ENCODE data around the gene IDH3A.
A peak's percentile ranks its signal among the peaks of the same experiment; 100 is the strongest.

Gene IDH3A

DNA sequence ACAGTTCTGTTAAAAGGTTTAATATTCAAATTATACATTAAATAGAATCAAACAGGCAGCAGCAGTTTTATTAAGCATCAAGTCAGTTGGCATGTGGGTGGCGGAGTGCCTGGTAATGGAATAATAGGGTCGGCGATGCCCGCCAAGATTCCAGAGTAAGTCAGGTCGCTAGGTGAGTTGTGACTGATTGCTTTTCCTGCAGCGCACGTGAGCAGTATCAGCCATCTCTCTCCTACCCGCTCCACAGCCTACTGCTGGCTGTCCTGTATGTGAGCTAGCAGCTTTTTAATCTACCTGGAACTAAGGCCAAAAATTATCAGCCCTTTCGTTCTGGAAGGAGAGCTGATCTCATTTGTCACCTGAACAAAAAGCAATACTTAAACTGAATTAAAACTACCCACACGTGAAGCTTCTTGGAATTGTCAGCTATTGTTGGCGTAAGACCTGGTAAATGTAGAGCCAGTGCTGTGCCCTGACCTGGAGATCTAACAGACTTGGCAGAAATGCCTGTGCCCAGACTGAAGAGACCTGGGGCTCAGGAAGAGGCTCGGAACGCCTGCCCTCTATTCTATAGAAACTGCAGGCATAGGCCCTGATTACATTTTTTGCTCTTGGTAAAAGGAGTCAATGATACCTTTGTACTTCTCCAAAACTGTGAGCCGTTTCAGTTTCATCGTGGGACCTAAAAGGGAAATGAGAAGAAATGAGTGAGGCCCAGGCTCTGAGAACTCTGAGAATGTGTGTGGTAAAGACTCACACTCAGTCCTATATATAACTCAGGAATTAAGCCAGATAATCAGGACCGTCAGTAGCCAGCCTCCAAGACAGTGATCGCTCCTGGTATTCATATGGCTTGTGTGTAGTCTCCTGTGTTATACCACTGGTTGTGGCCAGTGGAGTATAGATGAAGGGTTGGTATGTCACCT, 21.9 kb downstream of the IDH3A start:
- DNase-seq, result no peak

DNA sequence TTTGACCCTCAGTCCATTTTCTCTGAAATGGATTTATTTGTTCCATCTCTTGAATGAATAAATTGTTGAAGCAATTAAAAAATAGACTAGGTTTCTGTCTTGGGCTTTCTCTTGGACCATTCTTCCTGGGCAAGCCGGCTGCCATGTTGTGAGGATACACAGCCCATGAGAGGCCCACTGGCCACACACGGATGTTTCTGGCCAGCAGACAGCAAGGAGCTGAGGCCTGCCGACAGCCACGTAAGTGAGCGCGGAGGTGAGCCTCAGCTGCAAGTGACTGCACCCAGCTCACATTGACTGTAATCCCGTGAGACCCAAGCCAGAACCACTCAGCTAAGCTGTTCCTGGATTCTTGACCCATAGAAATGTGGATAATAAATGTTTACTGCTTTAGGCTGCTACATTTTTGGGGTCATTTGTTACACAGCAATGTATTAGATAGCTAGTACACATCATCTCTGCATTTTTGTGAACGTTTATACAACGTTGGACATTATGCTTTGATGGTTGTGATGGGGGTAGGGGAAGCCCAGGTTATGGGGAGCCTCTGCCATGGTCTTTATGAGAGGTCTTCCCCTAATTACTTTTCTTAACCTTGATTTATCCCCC, 22.8 kb downstream of the IDH3A start:
- no peak for DNase-seq

DNA sequence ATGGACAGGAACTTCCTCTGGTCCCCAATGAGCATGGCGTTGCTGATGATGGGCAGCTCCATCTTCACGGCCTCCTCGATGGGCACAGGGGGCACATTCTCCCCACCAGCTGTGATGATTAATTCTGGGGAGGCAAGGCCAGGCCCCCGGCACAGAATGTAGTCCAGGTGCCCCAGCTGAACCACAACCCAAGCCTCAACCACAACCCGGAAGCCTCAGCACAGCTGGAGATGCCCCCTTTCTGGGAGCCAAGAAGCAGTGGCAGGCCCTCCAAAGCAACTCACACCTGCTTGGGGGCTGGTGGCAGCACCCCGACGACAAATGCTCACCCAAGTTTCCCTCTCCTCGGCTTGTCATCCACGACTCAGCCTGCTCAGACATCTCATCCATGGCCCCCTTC, 25.2 kb downstream of the IDH3A start:
- no peak for DNase-seq

DNA sequence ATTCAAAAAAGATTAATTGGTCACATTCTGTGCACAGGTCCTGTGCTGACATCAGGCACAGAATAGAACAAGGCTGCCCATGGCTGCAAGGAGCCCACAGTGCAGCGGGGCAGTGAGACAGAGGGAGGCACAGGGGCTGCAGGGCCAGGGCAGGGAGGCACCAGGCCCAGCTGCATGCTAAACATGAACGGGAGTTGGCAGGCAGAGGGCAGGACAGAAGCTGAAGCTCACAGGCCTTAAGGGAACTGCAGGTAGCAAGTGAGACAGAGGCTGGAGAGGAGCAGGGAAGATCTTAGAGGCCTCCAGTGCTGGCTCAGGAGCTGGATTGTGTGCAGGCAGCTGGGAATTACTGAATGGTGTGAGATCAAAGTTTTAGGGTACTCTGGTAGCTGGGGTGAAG, 26.2 kb downstream of the IDH3A start:
- no peak for DNase-seq

DNA sequence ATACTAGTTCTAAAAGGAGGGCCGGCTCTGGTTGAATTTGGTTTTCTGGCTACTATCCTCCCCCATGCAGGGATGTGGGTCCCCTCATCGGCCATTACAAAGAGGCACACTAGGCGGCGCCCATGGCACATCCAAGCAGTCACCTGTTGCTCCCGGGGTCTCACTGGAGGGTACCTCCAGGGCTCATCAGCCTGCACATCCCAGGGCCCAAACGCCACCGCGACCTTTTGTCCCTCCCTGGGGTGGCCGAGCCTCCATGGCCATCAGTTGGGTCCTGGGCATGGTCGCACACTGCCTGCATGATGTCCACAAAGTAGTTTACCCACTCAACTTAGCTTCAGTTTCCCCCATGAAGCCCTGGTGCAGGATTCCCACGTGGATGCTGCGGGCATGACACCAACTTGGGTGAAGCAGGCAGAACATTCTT, 28.3 kb downstream of the IDH3A start:
- no peak for DNase-seq

DNA sequence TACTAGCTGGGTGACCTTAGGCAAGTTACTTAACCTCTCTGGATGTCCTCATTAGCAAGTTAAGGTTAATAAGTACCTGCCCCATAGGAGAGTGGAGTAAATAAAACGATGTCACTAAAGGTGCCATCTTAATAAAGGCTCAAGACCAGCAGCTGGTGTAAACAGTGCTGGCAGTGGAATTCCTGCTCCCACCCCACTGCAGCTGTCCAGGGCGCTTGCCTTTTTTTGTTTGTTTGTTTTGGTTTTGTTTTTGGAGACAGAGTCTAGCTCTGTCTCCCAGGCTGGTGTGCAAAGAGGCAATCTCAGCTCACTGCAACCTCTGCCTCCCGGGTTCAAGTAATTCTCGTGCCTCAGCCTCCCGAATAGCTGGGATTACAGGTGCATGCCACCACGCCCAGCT, 28.9 kb downstream of the IDH3A start:
- DNase-seq, result no peak

DNA sequence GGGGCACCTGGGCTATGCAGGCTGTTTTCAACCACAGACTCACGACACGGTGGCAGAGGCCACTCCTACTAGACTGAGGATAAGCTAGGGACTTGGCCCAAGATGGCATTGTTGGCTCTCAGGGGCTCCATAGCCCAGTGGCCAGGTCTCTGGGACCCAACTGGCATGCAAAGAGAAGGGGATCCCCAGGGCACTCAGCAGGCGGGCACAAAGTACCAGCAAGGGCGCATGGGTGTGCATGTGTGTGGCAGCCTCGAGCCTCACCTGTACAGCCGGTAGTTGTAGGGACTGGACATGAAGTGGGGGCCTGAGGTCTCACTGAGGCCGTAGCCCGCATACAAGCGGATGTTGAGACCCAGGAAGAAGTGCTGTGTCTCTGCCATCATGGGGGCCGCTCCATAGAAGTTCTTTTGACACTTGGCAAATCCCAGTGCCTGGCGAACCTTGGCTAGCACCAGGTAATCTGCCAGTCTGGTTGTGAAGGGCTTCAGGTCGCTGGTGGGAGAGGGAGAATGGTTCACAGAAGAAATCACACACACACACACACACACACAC, 30.2 kb downstream of the IDH3A start:
- no peak for DNase-seq

DNA sequence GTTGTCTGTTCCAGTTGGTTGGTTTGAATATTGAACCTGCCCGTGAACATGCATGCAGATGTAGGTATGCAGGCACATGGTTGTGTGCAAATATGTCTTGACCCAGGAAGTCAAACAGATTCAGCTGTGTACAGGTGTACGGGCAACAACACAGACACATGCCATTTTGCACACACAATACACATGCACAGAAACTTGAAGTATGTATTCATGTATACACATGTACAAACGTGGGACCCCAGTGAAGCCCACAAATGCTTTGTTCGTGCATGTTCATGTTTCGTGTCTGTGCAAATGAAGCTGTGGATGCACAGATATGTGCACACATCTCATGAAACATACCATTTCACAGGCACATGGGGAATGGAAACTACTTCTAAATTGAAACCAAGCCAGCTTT, 30.7 kb downstream of the IDH3A start:
- DNase-seq, result no peak

DNA sequence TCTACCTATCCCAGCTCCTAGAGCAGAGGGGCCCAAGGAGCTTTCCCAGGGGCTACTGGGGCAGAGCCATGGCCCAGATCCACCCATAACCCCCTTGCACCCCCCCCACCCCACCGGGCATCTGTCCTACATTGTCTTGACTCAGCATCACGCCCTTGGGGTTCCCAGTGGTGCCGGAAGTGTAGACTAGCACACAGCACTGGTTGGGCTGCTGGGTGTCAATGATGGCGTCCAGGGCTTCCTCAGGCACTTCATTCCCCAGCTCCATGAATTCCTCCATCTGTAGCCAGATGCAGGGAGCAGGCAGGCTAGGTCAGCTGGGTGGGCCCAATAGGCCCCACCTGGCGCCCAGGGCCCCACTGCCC, 33.2 kb downstream of the IDH3A start:
- DNase-seq, result no peak

DNA sequence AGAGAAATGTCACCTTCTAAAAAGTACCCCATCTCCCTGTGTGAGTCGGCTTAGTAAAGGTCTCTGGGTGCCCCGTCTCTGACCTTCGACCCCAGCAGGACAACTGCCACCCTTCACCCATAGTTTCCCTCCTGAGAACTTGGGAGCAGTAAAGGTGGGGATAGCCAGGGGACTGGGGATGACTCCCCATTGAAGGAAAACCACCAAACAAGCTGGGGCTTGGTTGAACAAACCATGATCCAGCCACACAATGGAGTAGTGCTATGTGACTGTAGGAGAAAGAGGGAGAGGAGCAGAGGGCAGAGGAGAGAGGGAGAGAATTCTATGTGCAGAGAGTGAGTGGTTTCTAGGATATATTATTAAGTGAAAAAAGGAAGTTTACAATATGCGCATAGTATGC, 33.7 kb downstream of the IDH3A start:
- DNase-seq, result no peak

DNA sequence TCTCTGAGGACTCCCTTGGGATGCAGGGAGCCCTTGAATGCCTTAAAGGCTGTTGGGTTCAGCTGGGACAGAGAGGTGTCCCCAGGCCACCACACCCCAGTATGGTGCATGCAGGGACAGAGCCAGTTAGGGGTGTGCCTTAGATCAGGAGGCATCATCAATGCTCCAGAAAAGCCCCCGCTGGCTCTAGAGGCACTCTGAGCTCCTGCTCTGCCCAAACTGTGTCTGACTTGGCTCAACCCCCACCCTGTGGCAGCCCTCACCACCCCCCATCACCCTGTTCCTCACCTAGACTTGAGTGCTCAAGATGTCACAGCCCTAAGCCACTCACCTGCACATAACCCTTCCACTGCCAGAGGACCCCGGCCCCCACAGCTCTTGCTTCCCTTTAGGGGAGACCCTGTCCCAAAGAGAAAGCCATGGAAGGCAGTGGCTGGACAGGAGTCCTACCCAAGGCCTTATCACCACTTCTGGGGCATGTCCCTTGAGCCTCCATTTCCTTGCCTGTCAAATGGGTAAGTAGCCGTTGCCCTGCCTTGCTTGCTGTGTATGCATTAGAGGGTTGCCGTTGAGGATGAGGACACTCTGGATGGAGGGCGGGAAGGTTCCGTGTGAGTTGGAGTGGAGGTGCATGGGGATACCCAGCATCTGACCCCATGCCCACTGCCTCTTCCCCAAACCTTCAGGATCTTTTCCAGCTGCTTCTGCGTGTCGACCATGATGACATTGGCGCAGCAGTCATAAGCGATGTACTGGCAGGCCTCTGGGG, 43.8 kb downstream of the IDH3A start:
- DNase-seq, result no peak

DNA sequence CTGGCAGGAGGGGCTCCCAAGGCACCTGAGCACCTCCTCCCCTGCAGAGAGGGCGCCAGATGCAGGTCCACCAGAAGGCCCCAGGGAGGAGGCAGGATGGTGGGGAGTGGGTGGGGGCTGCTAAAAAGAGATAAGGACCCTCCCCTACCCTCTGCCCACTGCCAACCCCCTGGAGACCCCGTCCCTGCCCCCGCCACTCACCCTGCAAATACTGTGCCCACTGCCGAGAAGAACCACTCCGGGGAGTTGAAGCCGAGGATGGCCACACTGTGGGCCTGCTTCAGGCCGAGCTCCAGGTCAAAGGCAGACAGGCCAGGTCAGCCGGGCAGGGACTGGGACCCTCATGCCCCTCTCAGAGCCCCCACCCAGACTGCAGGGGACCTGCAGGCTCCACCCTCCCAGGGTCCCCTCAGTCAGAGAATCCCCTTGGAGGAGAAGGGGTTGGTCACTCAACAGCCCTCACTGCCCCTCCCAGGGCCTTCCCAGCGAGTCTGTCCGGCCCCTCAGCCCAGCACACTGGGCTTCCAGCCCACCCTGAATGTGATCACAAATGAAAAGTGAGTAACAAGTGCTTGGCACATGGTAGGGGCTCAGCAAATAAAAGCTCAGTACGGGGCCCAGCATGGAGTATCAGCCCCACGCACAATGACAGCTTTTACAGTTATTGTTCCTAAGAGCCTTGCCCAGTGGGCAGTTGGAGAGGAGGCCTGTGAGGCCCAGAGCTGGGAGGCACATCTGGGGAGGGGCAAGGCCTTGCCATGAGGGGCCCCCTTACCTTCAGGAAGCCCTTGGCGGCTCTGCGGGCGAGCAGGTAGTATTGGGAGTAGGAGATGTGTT, 44.8 kb downstream of the IDH3A start:
- DNase-seq, result no peak

DNA sequence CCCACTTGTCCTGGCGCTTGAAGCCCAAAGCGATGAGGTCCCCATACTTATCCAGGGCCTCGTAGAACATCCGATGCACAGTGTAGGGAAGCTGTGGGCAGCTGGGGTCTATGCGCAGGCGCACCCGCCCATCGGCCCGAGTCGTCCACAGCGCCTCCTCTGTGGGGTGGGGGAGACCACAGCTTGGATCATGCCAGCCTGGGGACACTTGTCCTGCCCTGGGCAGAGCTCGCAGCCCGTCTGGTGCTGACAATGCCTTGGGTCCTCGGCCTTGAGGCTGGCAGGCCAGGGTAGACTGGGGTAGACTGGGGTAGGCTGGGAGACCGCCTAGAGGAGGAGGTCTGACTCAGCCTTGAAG, 45.4 kb downstream of the IDH3A start:
- DNase-seq, result no peak

DNA sequence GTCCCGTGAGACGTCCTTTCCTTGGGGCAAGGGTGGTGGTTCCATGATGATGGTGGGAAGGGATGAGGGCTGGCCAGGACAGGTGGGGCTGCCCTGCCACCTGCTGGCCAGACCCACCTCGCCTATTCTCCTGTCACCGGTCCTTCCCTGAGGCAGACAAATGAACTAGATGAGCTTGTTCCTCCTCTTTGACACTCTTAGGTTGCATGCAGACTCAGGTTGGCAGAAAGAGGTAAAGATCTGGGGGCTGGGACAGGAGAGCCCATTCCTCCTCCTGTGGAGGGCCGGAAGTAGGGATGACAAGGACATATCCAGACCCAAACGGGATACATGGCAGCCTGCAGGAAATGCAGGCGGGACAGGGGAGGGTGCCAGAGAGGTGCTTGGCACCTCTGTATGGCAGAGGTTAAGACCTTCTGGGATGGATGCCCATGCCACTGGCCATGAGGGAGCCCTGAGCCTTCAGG, 46.6 kb downstream of the IDH3A start:
- DNase-seq, result peak; percentile 40

DNA sequence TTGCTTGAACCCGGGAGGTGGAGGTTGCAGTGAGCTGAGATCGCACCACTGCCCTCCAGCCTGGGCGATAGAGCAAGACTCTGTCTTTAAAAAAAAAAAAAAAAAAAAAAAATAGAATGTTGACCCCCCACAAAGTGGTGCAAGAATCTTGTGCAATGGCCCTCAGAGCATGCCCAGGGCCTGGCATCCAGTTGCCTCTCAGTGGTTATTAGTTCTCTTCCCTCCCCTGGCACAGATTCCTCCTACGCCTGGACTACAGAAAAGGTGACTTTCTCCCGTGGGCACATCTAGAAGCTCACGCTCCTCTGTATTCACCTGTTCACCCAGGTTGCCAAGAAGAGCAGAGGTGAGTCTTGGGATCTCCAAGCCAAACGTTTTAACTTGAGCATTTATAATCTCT, 48.5 kb downstream of the IDH3A start:
- no peak for DNase-seq

DNA sequence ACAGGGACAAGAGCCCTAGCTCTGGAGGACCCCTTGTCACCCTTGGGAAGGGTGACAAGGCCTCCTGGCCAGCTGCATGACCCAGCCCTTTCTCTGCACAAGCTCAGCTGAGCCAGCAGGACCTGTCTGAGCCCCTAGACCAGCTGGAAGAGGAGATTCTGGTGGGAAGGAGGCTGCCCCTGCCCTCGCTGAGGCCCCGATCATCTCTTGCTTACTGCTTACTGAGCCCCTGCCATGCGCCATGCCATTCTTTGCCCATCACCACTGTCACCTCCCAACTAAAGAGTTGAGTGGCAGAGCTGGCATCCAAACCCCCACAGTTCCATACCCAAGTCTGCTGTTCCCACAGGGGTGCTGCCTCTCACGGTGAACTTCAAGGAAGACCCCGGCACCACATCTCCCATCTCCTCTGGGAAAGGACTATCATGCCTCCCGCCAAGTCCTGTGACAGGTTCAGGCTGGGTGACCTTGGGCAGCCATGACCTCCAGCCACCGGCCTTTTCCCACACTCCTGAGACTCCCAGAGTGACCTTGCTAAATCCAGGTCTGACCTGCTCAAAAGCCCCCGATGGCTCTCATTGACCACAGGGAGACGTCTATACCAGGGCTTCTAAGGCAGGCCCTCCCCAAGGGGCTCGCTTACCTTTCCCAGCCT, 51.2 kb downstream of the IDH3A start:
- no peak for DNase-seq

DNA sequence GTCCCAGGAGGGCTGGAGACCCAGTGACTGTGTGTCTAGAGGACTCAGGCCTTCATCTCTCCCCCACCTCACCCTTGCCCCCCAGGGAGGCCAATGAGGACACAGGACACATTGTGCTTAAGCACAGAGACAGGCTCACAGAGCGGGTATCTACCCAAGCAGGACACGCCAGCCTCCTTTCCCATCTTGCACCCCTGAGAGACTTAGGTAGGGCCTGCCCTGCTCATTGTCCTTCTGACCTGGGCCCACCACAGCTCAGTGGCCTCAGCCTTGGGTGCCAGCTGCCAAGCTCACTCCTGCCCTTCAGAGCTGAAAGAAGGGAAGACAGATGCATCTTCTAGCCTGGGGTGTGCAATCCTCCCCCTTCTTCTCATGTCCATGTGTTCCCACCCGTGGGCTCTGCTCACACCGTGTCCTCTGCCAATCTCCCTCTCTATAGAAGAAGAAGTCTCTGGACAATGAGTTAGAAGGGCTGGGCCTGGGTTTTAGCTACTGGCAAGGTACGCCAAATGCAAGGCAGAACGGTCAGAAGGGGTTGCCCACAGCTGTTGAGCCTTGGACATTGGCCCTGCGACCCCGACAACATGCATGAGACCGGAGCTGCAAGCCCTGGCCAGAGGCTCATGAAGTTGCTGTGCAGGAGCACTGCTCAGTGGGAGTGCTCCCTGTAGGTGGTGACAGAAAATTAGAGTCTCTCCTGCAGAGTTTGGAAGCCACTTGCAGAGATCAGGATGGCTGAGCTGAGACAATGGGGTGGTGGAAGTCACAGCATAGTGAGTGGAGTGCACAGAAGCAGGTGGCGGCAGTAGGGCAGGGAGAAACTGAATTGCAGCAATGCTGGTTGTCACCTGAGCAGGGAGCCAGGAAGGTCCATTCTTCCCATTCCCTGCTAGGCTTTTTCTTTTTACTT, 52.4 kb downstream of the IDH3A start:
- no peak for DNase-seq

DNA sequence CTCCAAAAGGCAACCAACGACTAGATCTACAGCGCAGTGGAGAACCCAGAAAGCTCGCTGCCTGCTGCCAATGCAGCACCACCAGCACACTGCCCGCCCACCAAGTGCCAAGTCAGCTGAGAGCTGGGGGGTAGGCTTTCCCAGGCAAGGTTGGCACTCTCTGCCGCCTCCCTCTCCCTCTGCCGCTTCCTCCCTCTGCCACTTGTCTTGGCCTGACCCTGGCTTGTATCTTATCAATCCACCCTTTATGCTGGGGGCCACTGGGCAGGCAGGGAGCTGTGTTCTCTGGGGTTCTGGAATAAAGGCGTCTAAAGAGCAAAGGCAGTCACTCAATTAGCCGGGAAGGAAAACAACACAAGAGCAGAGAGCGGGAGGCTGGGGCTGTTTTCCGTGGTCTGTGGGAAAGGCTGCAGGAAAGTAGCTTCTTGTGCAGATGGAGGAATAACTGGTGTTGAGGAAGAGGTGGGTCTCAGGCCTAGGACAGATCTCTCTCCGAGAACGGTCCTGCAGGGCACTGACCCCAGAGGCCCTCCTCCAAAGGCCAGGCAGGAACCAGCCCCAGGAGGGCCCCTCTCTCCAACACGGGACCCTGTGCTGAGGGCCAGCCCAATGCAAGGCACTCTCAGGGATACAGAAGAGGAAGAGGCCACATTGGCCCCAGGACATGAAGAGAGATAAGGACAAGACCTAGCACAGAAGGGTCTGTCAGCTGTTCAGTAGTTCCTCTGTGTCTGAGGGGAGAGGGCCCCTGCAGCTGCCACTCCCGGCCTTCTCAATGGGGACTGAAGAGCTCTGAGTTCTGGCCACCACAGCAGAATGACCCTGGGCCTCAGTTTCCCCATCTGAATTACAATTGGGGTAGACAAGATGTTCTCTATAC, 54.4 kb downstream of the IDH3A start:
- DNase-seq, result no peak

Measured in central memory CD4-positive, alpha-beta T cell (primary cell).